HCT116 (cell line): Measurements from ENCODE around the gene ERICH3.

ENCODE experiments used
- EZH2 ChIP-seq: fragments of 200-600 bp; sonication (generic); IDR thresholded peaks from 2 replicates; pipeline ENCODE4 v1.6.1; 2017; ENCODE audit warnings: antibody characterized with exemption, mixed run types
- EZH2phosphoT487 ChIP-seq: fragments of 200-600 bp; IDR thresholded peaks from 2 replicates; pipeline ENCODE4 v1.6.1; 2018; ENCODE audit warnings: antibody characterized with exemption, borderline replicate concordance
- POLR2AphosphoS5 ChIP-seq: IDR thresholded peaks from 2 replicates; pipeline ENCODE4 v1.6.1; 2011; ENCODE audit warnings: mild to moderate bottlenecking, low read depth, low read length, moderate library complexity
- RAD21 ChIP-seq: IDR thresholded peaks from 2 replicates; pipeline ENCODE4 v1.6.1; 2012; ENCODE audit warnings: low read depth, mild to moderate bottlenecking
- SP1 ChIP-seq: IDR thresholded peaks from 2 replicates; pipeline ENCODE4 v1.6.1; 2012; ENCODE audit warnings: low read depth
- YY1 ChIP-seq: IDR thresholded peaks from 2 replicates; pipeline ENCODE4 v1.6.1; 2011; ENCODE audit warnings: low read length, low read depth, moderate library complexity, mild to moderate bottlenecking; ENCODE audit not compliant: insufficient replicate concordance; ENCODE audit errors: extremely low read depth
- ZFX ChIP-seq: fragments of 450-650 bp; IDR thresholded peaks from 2 replicates; pipeline ENCODE4 v1.6.1; 2017
- ZNF274 ChIP-seq: fragments of 200-500 bp; sonication (Bioruptor generic); IDR thresholded peaks from 2 replicates; pipeline ENCODE4 v1.6.1; 2014; ENCODE audit warnings: mild to moderate bottlenecking, low read depth, low read length, inconsistent platforms
- TF ChIP-seq, protein P1 (sequence below): IDR thresholded peaks from 2 replicates; pipeline ENCODE4 v1.6.1; 2012; ENCODE audit warnings: low read depth
- TF ChIP-seq, protein P2 (sequence below), 3 experiments: fragments of 200-600 bp in 1 of 3; sonication (generic) in 1 of 3; IDR thresholded peaks in 2 of 3; conservative IDR thresholded peaks in 1 of 3; 2 replicates each; pipeline ENCODE4 v1.5.1; 2012 to 2017; ENCODE audit warnings: low read depth in 2 of 3, low read length in 2 of 3, antibody characterized with exemption in 1 of 3, borderline replicate concordance in 1 of 3, control low read depth in 1 of 3, mild to moderate bottlenecking in 1 of 3, mixed read lengths in 1 of 3, mixed run types in 1 of 3, moderate library complexity in 1 of 3; ENCODE audit not compliant: insufficient read depth in 1 of 3

DNA sequence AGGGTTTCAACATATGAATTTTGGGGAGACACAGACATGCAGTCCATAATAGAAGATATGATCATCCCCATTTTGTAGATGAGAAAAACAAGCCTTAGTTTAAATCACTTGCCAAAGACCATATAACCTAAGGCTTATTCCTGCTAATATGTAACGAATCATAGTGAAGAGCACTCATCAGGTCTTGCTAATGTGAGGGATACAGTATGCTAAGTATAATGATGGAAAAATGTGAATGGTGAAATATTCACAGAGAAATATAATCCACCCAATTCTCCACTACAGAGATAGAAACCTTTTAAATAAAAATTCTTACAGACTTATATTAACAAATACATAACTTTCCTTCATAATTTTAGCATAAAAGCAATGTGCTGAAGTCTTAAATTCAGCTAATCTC lies 18.9 kb downstream of the ERICH3 start:
- TF ChIP-seq SP1 (no peak), ZFX (no peak), ZNF274 (no peak), EZH2phosphoT487 (no peak), EZH2 (no peak), YY1 (no peak), POLR2AphosphoS5 (no peak), RAD21 (no peak)
- TF ChIP-seq, protein P1, sequence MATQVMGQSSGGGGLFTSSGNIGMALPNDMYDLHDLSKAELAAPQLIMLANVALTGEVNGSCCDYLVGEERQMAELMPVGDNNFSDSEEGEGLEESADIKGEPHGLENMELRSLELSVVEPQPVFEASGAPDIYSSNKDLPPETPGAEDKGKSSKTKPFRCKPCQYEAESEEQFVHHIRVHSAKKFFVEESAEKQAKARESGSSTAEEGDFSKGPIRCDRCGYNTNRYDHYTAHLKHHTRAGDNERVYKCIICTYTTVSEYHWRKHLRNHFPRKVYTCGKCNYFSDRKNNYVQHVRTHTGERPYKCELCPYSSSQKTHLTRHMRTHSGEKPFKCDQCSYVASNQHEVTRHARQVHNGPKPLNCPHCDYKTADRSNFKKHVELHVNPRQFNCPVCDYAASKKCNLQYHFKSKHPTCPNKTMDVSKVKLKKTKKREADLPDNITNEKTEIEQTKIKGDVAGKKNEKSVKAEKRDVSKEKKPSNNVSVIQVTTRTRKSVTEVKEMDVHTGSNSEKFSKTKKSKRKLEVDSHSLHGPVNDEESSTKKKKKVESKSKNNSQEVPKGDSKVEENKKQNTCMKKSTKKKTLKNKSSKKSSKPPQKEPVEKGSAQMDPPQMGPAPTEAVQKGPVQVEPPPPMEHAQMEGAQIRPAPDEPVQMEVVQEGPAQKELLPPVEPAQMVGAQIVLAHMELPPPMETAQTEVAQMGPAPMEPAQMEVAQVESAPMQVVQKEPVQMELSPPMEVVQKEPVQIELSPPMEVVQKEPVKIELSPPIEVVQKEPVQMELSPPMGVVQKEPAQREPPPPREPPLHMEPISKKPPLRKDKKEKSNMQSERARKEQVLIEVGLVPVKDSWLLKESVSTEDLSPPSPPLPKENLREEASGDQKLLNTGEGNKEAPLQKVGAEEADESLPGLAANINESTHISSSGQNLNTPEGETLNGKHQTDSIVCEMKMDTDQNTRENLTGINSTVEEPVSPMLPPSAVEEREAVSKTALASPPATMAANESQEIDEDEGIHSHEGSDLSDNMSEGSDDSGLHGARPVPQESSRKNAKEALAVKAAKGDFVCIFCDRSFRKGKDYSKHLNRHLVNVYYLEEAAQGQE = no peak
- TF ChIP-seq, protein P2, sequence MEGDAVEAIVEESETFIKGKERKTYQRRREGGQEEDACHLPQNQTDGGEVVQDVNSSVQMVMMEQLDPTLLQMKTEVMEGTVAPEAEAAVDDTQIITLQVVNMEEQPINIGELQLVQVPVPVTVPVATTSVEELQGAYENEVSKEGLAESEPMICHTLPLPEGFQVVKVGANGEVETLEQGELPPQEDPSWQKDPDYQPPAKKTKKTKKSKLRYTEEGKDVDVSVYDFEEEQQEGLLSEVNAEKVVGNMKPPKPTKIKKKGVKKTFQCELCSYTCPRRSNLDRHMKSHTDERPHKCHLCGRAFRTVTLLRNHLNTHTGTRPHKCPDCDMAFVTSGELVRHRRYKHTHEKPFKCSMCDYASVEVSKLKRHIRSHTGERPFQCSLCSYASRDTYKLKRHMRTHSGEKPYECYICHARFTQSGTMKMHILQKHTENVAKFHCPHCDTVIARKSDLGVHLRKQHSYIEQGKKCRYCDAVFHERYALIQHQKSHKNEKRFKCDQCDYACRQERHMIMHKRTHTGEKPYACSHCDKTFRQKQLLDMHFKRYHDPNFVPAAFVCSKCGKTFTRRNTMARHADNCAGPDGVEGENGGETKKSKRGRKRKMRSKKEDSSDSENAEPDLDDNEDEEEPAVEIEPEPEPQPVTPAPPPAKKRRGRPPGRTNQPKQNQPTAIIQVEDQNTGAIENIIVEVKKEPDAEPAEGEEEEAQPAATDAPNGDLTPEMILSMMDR (IDR thresholded peaks at IDR 0.05 in 2 of 3, conservative IDR thresholded peaks at IDR 0.05 in 1 of 3; ENCODE audit: borderline replicate concordance in 1 of 3, insufficient read depth in 1 of 3, low read depth in 2 of 3, low read length in 2 of 3) = no peak
